Stomach (tissue), 4 donors: Measurements from ENCODE around the gene NCAPH2.

Experiments used
- POLR2A ChIP-seq, 4 donors: fragments of 450-650 bp; IDR thresholded peaks; one replicate each; pipeline ENCODE4 v1.6.1; 2016; ENCODE audit warnings: antibody characterized with exemption in 4 of 4, control low read depth in 2 of 4, mild to moderate bottlenecking in 1 of 4, moderate library complexity in 1 of 4
- POLR2AphosphoS5 ChIP-seq, 3 donors: sonication (generic); formaldehyde crosslinking; IDR thresholded peaks; one replicate each; pipeline ENCODE4 v1.6.1; 2016; ENCODE audit warnings: antibody characterized with exemption in 3 of 3
- TF ChIP-seq, protein P1 (sequence below), 7 experiments: fragments of 450-650 bp in 4 of 7; fragments of 200-600 bp in 3 of 7; sonication (generic) in 3 of 7; IDR thresholded peaks; one replicate each; pipeline ENCODE4 v1.5.1; 2016 to 2019; ENCODE audit warnings: antibody characterized with exemption in 7 of 7, control low read depth in 2 of 7, mild to moderate bottlenecking in 1 of 7

DNA sequence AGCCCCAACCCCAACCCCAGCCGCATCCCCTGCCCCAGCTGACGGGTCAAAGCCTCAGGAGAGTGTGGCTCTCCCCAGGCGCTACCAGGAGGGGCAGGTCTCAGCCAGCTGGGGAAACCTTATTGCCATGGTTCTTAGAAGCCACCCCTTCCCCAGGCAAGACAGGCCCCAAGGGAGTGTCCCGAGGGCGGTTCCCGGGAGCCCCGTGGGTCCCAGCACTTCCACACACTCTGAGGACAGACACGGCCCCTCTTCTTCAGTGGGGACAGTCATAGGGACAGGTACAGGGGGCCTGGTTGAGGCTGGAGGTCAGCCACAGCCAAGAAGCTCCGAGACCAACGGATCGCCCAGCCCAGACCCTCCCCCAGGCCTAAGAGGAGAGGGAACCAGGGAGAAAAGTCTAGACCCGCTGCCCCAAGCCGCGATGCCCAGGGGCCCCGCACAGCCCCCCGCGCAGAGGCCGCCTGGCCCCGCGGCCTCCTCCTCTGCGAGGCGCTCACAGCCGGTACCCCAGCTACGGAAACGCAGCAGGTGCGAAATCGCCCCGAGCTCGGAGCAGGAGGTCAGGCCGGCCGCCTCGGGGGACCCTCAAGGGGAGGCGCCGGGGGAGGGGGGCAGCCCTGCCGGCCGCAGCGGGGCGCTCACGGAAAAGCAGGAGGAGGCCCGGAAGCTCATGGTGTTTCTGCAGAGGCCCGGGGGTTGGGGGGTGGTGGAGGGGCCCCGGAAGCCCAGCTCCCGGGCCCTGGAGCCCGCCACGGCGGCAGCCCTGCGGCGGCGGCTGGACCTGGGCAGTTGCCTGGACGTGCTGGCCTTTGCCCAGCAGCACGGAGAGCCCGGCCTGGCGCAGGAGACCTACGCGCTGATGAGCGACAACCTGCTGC is 40.3 kb downstream of the NCAPH2 start:
- TF ChIP-seq, protein P1, sequence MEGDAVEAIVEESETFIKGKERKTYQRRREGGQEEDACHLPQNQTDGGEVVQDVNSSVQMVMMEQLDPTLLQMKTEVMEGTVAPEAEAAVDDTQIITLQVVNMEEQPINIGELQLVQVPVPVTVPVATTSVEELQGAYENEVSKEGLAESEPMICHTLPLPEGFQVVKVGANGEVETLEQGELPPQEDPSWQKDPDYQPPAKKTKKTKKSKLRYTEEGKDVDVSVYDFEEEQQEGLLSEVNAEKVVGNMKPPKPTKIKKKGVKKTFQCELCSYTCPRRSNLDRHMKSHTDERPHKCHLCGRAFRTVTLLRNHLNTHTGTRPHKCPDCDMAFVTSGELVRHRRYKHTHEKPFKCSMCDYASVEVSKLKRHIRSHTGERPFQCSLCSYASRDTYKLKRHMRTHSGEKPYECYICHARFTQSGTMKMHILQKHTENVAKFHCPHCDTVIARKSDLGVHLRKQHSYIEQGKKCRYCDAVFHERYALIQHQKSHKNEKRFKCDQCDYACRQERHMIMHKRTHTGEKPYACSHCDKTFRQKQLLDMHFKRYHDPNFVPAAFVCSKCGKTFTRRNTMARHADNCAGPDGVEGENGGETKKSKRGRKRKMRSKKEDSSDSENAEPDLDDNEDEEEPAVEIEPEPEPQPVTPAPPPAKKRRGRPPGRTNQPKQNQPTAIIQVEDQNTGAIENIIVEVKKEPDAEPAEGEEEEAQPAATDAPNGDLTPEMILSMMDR (IDR thresholded peaks at IDR 0.05) = no peak
- TF ChIP-seq POLR2AphosphoS5 (IDR thresholded peaks at IDR 0.05) (no peak), POLR2A (IDR thresholded peaks at IDR 0.05) (no peak)
